ENCODE data around the gene TBXT.
"Not testable (repeated sequence)": the region's sequence is repeated elsewhere in the genome, so short reads cannot be mapped to it uniquely, and the experiment has no call there.

TBXT gene

GRCh38 chr6:166169549-166170421 lies 2.1 kb upstream of the TBXT start:
- DNase-seq = no peak

DNA sequence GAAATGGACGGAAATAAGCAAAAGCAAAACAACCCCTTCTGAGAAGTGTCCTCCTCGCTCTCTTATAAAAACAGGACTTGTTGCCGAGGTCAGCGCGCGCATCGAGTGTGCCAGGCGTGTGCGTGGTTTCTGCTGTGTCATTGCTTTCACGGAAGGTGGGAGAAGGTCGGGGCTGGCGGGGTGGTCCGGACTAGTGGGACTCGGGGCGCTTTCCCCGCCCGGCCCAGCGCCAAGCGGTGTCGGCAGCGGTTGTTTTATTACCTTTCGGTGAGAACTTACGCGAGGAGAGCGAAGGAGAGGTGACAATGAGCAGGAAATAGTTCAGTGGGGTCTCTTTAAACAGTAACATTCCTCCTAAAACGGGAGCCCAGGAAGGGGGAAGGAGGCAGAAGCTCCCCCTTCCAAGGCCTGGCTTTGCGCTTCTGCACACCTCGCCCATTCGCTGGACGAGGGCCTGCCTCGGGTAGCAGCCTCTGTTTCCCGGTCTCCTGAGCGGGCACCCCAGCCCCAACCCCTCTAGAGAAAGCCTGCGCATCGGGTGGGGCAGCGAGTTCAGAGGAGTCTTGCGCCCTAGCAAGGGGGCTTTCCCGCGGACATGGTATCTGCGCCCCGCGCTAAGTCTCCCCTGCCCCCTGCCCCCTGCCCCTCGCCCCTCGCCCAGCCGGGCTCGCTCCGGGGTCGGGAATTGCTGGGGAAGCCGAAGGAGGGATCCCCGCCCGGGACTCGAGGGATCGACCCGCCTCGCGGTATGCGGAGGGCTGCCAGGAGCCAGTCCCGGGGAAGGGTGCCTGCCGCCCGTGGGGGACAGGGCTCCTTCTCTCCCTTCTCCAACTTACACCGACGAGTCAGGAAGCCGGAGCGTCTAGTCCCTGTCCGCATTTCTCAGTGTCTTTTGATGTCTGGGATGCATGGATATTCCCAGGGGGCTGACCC lies 1.2 kb upstream of the TBXT start:
- no peak for DNase-seq

GRCh38 chr6:166167258-166167731 lies 356 bp downstream of the TBXT start:
- DNase-seq = no peak

- no peak for DNase-seq
Observed at GRCh38 chr6:166166314-166167257, 1.1 kb downstream of the TBXT start.

DNA sequence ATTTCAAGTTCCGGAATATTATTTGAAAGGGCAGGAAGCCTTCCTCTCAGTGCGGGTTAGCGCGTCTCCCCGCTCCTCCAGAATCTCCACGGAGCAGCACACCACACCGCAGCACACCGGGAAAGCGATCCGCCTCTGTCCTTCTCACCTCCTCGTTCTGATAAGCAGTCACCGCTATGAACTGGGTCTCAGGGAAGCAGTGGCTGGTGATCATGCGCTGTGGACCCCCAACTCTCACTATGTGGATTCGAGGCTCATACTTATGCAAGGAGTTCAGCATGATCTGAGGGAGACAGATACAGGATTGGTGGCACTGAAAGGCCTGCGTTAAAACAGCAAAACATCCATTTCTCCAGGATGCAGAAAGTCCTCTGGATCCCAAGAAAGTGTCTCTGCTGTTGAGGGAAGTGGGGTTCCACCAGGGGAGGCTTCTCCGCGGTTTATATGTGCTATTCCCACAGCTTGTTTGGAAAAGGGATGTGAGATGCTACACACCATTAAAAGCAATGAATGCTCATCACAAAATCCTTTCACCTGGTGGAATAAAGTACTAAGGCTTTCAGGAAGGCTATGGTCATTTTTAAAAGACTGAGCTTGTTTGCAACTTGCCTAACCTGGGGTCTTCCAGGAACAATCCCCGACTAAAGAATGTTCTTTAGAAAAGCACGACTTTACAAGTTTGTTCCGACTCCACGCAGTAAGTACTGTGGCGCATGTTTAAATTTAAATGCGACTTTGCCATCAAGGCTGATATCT lies 1.9 kb downstream of the TBXT start:
- no peak for DNase-seq

GRCh38 chr6:166162599-166163342 lies 4.9 kb downstream of the TBXT start:
- no peak for DNase-seq

GRCh38 chr6:166157930-166158617 lies 9.6 kb downstream of the TBXT start:
- no peak for DNase-seq

GRCh38 chr6:166156942-166157341 lies 10.7 kb downstream of the TBXT start:
- DNase-seq = peak; percentile 6

DNA sequence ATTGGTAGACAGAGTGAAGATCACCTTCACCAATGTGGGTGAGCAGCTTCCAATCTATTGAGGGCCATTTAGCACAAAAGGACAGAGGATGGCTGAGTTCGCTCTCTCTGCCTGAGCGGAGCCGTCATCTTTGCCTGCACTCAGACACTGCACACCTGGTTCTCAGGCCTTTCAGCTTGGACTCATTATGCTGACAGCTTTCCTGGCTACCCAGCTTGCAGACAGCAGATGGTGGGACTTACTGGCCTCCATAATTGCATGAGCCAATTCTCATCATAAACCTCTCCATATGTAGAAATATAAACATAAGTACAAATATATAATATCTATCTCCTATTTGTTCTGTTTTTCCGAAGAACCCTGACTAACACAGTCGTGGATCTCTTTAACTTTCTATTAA lies 13.7 kb downstream of the TBXT start:
- DNase-seq = peak; percentile 77

DNA sequence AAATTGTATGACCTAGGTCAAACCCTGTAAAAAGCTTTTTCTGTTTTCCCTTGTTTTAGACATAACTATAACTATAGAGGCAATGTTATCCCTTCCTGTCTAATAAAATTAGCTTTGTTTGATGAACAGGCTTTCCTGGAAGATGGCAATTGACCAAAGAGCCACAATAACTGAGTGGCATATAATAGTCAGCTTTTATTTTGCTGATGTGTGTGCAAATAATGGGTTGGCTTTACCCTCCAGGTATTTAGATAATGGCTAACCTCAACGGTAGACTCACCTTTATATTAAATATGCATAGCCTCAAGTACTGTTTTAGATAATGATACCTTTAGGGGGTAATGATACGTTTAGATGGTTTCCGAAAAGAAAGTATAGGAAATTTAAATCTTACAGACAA lies 15.0 kb downstream of the TBXT start:
- peak; percentile 83 for DNase-seq

DNA sequence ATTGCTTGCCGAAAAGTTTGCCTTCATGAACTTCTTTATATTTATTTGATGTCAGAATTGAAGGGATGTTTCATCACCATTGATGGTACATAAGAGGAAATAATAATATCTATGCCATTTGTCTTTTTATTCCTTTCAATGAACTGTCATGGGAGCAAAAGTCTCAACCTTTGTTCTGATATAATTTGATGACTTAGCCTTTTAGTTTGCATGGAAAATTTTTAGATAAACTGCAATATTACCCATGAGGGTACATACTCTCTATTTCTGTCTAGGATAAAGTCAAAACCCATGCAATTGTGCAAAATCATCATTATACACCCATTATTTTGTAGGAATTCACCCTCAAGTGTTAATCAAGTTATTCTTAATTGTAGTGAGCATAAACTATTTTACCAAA lies 15.9 kb downstream of the TBXT start:
- no peak for DNase-seq

GRCh38 chr6:166145751-166146150 lies 21.9 kb downstream of the TBXT start:
- no peak for DNase-seq

DNA sequence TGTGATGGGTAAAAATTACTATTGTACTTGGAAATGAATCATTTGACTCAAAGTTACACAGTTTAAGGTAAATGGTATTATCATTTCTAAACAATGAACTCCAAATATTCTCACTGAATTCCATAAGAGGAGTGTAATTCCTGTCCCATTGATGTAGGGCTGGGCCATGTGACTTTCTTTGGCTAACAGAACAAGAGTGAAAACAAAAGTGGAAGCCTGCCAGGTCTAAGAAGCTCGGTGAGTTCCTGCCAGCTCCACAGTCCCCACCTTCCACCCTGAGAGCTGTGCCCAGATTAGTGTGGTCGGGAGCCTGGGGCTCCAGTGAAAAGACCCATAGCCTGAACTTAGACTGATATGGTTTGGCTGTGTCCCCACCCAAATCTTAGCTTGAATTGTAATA lies 24.6 kb downstream of the TBXT start:
- no peak for DNase-seq

GRCh38 chr6:166127624-166128472 lies 39.8 kb downstream of the TBXT start:
- no peak for DNase-seq

DNA sequence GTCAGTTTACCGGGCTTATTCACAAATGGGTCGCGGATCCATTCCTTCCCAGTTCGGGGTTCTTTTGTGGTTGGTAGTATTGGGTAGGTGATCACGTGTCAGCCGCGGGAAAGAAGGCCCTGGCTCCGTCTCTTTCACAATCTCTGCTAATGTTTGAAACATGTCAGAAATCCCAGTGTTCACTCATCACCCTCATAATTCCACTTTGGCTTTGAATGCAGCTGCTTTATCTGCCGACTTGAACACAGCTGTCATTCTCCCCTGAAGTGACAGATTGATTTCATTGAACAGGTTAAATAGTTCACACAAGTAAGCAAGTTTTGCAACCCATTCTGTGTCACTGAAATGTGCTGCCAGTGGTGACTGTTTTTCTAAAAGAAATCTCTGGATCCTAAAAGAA lies 44.5 kb downstream of the TBXT start:
- DNase-seq = not testable (repeated sequence)

GRCh38 chr6:166121726-166122125 lies 45.9 kb downstream of the TBXT start:
- no peak for DNase-seq

DNA sequence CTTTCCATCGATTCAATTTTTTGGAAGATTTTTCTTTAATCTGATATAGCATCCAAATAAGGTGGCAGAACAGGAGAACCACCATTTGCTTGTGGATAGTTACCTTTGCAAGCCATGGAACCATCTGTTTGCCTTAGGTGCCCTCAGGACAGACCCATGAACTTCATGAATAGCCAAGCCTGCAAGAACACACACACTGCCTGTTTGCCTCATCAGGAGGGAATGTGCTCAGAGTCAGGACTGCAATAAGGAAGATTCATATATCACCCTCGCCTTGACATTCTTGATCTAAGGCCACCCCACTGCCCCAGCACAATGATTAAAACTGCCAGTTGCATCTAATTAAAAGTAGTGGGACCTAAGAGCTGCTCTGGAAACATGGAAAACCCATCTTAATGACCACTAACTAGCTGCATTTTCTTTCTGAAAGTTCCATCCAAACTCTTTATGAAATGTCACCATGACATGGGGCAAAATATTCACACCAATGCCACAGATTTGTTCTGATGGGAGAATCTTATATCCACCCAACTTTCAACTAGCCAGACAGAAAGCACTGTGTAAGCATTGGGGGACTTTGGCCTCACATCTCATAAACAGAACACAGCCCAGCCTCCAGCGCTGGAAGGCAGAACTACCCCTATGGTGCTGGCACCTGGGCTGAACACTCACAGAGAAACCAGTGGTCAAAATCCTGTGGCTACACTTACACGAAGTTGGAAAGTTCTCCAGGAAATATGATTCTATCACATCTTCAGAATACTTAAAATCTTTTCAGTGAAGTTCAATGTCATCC lies 48.3 kb downstream of the TBXT start:
- DNase-seq = no peak

- DNase-seq = no peak
Observed at GRCh38 chr6:166115609-166116008, 52.0 kb downstream of the TBXT start.

DNA sequence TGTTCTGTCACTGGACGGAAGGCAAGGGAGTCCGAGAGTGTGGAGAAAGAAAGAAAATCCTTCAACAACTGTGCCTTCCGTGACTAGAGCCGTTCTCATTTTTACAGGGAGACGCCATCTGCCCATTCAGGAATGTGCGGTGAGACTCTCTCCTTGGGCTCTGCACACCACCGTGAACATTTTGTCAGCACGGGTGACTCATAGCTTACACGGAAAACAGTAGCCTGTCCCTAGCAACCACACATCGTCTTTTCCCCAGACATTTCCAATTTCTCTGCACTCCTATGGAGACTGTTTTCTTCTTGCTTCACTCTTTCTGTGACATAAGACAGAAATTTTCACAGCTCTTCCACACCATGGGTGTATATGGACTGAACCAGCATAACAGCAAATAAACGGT lies 55.1 kb downstream of the TBXT start:
- DNase-seq = no peak
